SK-N-SH (cell line): ENCODE measurements around the gene PCGF3. TPM values are rescaled to one million over a fixed set of nuclear protein-coding genes. Genes with fewer than 3 reads are reported as not detected.

Experiments used
- CTCF ChIA-PET: fragments of 300-600, 350-600 bp; formaldehyde crosslinking; extraction: SDS; loops from one replicate; lab custom pipeline; 2021; lab: Yijun Ruan, JAX
- POLR2A ChIA-PET: fragments of 350-600 bp; sonication (Branson Sonifier 250); formaldehyde crosslinking; extraction: SDS; loops from one replicate; lab custom pipeline; 2020; ENCODE audit warnings: antibody characterized with exemption, inconsistent platforms; lab: Yijun Ruan, JAX
- DNase-seq: peaks from one replicate; pipeline ENCODE4 v3.0.0; 2012
- H2AFZ ChIP-seq: fragments of 200-600 bp; sonication (generic); 2 replicates; pipeline ENCODE4 v1.8.1; 2016; ENCODE audit warnings: antibody characterized with exemption, mild to moderate bottlenecking, low read depth
- H3F3A ChIP-seq: fragments of 200-600 bp; sonication (generic); replicated peaks from 2 replicates; pipeline ENCODE3; 2016; ENCODE audit warnings: antibody characterized with exemption, mild to moderate bottlenecking; ENCODE audit not compliant: insufficient read depth
- H3K27ac ChIP-seq, 2 experiments: fragments of 200-500 bp in 1 of 2; fragments of 200-600 bp in 1 of 2; sonication (Bioruptor generic) in 1 of 2; sonication (generic), shearing (Covaris generic) in 1 of 2; 2 replicates each; pipeline versions ENCODE4 v1.5.1 to v1.6.1; 2014 to 2016; ENCODE audit warnings: low read depth in 2 of 2, inconsistent platforms in 1 of 2, low read length in 1 of 2, mild to moderate bottlenecking in 1 of 2, mixed read lengths in 1 of 2
- H3K27me3 ChIP-seq: fragments of 200-600 bp; sonication (generic), shearing (Covaris generic); 2 replicates; pipeline ENCODE4 v1.6.1; 2016; ENCODE audit warnings: mixed run types; ENCODE audit not compliant: insufficient read depth
- H3K36me3 ChIP-seq, 2 experiments: fragments of 200-500 bp in 1 of 2; fragments of 200-600 bp in 1 of 2; sonication (Bioruptor generic) in 1 of 2; sonication (generic) in 1 of 2; replicated peaks in 1 of 2; 2 replicates each; pipeline versions ENCODE3 to v1.5.1; 2014 to 2016; ENCODE audit warnings: low read length in 1 of 2, mild to moderate bottlenecking in 1 of 2; ENCODE audit not compliant: insufficient read depth in 2 of 2, control insufficient read depth in 1 of 2
- H3K4me1 ChIP-seq, 2 experiments: fragments of 200-500 bp in 1 of 2; fragments of 200-600 bp in 1 of 2; sonication (Bioruptor generic) in 1 of 2; sonication (generic), shearing (Covaris generic) in 1 of 2; 2 replicates each; pipeline versions ENCODE4 v1.5.1 to v1.6.1; 2014 to 2016; ENCODE audit warnings: low read depth in 1 of 2, low read length in 1 of 2, mixed run types in 1 of 2; ENCODE audit not compliant: insufficient read depth in 2 of 2, control insufficient read depth in 1 of 2
- H3K4me2 ChIP-seq: fragments of 200-600 bp; sonication (generic), shearing (Covaris generic); 2 replicates; pipeline ENCODE4 v1.6.1; 2017; ENCODE audit warnings: mixed run types
- H3K4me3 ChIP-seq, 2 experiments: fragments of 200-500 bp in 1 of 2; fragments of 200-600 bp in 1 of 2; sonication (Bioruptor generic) in 1 of 2; sonication (generic), shearing (Covaris generic) in 1 of 2; 2 replicates each; pipeline versions ENCODE4 v1.5.1 to v1.8.1; 2014 to 2016; ENCODE audit warnings: low read depth in 2 of 2, inconsistent platforms in 1 of 2, low read length in 1 of 2, mild to moderate bottlenecking in 1 of 2, mixed read lengths in 1 of 2, moderate library complexity in 1 of 2
- H3K79me2 ChIP-seq: fragments of 200-600 bp; sonication (generic); 2 replicates; pipeline ENCODE4 v1.8.1; 2017; ENCODE audit warnings: mild to moderate bottlenecking; ENCODE audit not compliant: insufficient read depth
- H3K9ac ChIP-seq: fragments of 200-600 bp; sonication (generic); 2 replicates; pipeline ENCODE4 v1.6.1; 2017; ENCODE audit warnings: mixed run types
- H3K9me2 ChIP-seq: fragments of 200-600 bp; sonication (generic); 2 replicates; pipeline ENCODE4 v1.6.1; 2017; ENCODE audit warnings: mixed run types
- H3K9me3 ChIP-seq: fragments of 200-600 bp; sonication (generic); 2 replicates; pipeline ENCODE4 v1.6.1; 2017; ENCODE audit warnings: mixed run types, mild to moderate bottlenecking, moderate library complexity
- H4K20me1 ChIP-seq: fragments of 200-600 bp; sonication (generic); 2 replicates; pipeline ENCODE4 v1.6.1; 2017; ENCODE audit warnings: mild to moderate bottlenecking, mixed run types; ENCODE audit not compliant: insufficient read depth
- ELF1 ChIP-seq: IDR thresholded peaks from 2 replicates; pipeline ENCODE4 v1.4.0; 2012
- FOXJ3 ChIP-seq: sonication (generic); formaldehyde crosslinking; IDR thresholded peaks from 2 replicates; pipeline ENCODE4 v1.5.1; 2020; ENCODE audit warnings: mild to moderate bottlenecking, missing genetic modification reagents
- FOXM1 ChIP-seq: IDR thresholded peaks from 2 replicates; pipeline ENCODE4 v1.4.0; 2012; ENCODE audit warnings: low read depth, mild to moderate bottlenecking
- IRF3 ChIP-seq: fragments of 150-350 bp; IDR thresholded peaks from 2 replicates; pipeline ENCODE4 v1.6.1; 2016; ENCODE audit warnings: mild to moderate bottlenecking, low read depth, low read length
- MAX ChIP-seq: IDR thresholded peaks from 2 replicates; pipeline ENCODE4 v1.4.0; 2012; ENCODE audit warnings: low read depth
- PBX3 ChIP-seq: IDR thresholded peaks from 2 replicates; pipeline ENCODE4; 2012
- RCOR1 ChIP-seq: fragments of 150-350 bp; IDR thresholded peaks from 2 replicates; pipeline ENCODE4 v1.6.1; 2017; ENCODE audit warnings: antibody characterized with exemption, low read length
- RFX5 ChIP-seq: IDR thresholded peaks from 2 replicates; pipeline ENCODE4 v1.6.1; 2012; ENCODE audit warnings: mild to moderate bottlenecking, improper control_type of control experiment, low read length
- RXRA ChIP-seq: IDR thresholded peaks from 2 replicates; pipeline ENCODE4 v1.4.0; 2012; ENCODE audit warnings: low read depth, mild to moderate bottlenecking, borderline replicate concordance
- SIN3A ChIP-seq: IDR thresholded peaks from 2 replicates; pipeline ENCODE4 v1.6.1; 2012; ENCODE audit warnings: low read depth, mild to moderate bottlenecking, low read length, moderate library complexity, borderline replicate concordance
- SMC3 ChIP-seq: IDR thresholded peaks from 2 replicates; pipeline ENCODE4 v1.6.1; 2012; ENCODE audit warnings: low read depth, low read length, improper control_type of control experiment
- TAF1 ChIP-seq: IDR thresholded peaks from 2 replicates; pipeline ENCODE4 v1.6.1; 2012; ENCODE audit warnings: low read depth, mild to moderate bottlenecking, low read length, moderate library complexity, borderline replicate concordance
- TEAD4 ChIP-seq: IDR thresholded peaks from 2 replicates; pipeline ENCODE4 v1.4.0; 2012; ENCODE audit warnings: mild to moderate bottlenecking, borderline replicate concordance; ENCODE audit not compliant: insufficient read depth
- YY1 ChIP-seq: IDR thresholded peaks from 2 replicates; pipeline ENCODE4 v1.4.0; 2012; ENCODE audit warnings: low read depth, mild to moderate bottlenecking
- WGBS: methylation state at CpG from one replicate; pipeline ENCODE4 v1.1.6; 2017; ENCODE audit warnings: low lambda C conversion rate; 5-methylcytosine and 5-hydroxymethylcytosine counted together
- polyA plus RNA-seq, 3 experiments: library from polyadenylated mRNA; depleted of rRNA; stranded (reverse); fragments of >200 nt; gene quantifications; 2 replicates each; pipeline ENCODE4 v1.2.3, GENCODE V29; 2012
- TF ChIP-seq, protein P1 (sequence below): IDR thresholded peaks from 2 replicates; pipeline ENCODE4 v1.4.0; 2012; ENCODE audit warnings: low read depth, borderline replicate concordance
- TF ChIP-seq, protein P2 (sequence below): IDR thresholded peaks from 2 replicates; pipeline ENCODE4 v1.6.1; 2012; ENCODE audit warnings: mild to moderate bottlenecking, low read depth, low read length, moderate library complexity
- TF ChIP-seq, protein P3 (sequence below): IDR thresholded peaks from 2 replicates; pipeline ENCODE4 v1.4.0; 2012; ENCODE audit warnings: low read depth, borderline replicate concordance

PCGF3 gene
- polyA plus RNA-seq, 1 of the 3 experiments (the other 2 are of a cell fraction) = 44.8 TPM

- no peaks in the 10 kb centered on the region for H4K20me1 ChIP-seq
- no peaks in the 10 kb centered on the region for H3K79me2 ChIP-seq
- no peak overlapping the region for H3K27ac ChIP-seq
- no peak for TF ChIP-seq TAF1
- TF ChIP-seq, protein P1, sequence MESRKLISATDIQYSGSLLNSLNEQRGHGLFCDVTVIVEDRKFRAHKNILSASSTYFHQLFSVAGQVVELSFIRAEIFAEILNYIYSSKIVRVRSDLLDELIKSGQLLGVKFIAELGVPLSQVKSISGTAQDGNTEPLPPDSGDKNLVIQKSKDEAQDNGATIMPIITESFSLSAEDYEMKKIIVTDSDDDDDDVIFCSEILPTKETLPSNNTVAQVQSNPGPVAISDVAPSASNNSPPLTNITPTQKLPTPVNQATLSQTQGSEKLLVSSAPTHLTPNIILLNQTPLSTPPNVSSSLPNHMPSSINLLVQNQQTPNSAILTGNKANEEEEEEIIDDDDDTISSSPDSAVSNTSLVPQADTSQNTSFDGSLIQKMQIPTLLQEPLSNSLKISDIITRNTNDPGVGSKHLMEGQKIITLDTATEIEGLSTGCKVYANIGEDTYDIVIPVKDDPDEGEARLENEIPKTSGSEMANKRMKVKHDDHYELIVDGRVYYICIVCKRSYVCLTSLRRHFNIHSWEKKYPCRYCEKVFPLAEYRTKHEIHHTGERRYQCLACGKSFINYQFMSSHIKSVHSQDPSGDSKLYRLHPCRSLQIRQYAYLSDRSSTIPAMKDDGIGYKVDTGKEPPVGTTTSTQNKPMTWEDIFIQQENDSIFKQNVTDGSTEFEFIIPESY = no peak
- no peak for TF ChIP-seq YY1
- no peak for TF ChIP-seq FOXM1
- no peak for TF ChIP-seq SIN3A
- TF ChIP-seq IRF3 = no peak
- no peak for TF ChIP-seq SMC3
- TF ChIP-seq RFX5 = no peak
- TF ChIP-seq, protein P2, sequence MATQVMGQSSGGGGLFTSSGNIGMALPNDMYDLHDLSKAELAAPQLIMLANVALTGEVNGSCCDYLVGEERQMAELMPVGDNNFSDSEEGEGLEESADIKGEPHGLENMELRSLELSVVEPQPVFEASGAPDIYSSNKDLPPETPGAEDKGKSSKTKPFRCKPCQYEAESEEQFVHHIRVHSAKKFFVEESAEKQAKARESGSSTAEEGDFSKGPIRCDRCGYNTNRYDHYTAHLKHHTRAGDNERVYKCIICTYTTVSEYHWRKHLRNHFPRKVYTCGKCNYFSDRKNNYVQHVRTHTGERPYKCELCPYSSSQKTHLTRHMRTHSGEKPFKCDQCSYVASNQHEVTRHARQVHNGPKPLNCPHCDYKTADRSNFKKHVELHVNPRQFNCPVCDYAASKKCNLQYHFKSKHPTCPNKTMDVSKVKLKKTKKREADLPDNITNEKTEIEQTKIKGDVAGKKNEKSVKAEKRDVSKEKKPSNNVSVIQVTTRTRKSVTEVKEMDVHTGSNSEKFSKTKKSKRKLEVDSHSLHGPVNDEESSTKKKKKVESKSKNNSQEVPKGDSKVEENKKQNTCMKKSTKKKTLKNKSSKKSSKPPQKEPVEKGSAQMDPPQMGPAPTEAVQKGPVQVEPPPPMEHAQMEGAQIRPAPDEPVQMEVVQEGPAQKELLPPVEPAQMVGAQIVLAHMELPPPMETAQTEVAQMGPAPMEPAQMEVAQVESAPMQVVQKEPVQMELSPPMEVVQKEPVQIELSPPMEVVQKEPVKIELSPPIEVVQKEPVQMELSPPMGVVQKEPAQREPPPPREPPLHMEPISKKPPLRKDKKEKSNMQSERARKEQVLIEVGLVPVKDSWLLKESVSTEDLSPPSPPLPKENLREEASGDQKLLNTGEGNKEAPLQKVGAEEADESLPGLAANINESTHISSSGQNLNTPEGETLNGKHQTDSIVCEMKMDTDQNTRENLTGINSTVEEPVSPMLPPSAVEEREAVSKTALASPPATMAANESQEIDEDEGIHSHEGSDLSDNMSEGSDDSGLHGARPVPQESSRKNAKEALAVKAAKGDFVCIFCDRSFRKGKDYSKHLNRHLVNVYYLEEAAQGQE = no peak
- TF ChIP-seq TEAD4 = no peak
- TF ChIP-seq, protein P3, sequence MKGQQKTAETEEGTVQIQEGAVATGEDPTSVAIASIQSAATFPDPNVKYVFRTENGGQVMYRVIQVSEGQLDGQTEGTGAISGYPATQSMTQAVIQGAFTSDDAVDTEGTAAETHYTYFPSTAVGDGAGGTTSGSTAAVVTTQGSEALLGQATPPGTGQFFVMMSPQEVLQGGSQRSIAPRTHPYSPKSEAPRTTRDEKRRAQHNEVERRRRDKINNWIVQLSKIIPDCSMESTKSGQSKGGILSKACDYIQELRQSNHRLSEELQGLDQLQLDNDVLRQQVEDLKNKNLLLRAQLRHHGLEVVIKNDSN = no peak
- TF ChIP-seq PBX3 = no peak
- TF ChIP-seq FOXJ3 (CRISPR knock-in tag) = no peak
- no peak for TF ChIP-seq MAX
- TF ChIP-seq ELF1 = no peak
- no peak for TF ChIP-seq RXRA
- TF ChIP-seq RCOR1 = no peak
- no peaks in the 10 kb centered on the region for H3K4me1 ChIP-seq
- no peaks in the 10 kb centered on the region for H3K9me3 ChIP-seq
- no peaks in the 10 kb centered on the region for H3K36me3 ChIP-seq
- H3F3A ChIP-seq = no peaks in the 10 kb centered on the region
- DNase-seq = no peak
- ChIA-PET CTCF (no interaction called here), POLR2A (no interaction called here)
- H3K4me3 ChIP-seq = no peak overlapping the region
- no peaks in the 10 kb centered on the region for H3K9me2 ChIP-seq
- H3K27me3 ChIP-seq = no peaks in the 10 kb centered on the region; the same call in 1 of the 2 replicates
- no peak overlapping the region for H3K4me2 ChIP-seq
- 68% methylated on average over 5 of the region's 5 CpGs for WGBS
- H3K9ac ChIP-seq = no peak overlapping the region
- H2AFZ ChIP-seq = no peak overlapping the region
These were observed 102.2 kb downstream of the PCGF3 start for GRCh38 chr4:807792-808191.
